HEK293T (cell line): ENCODE results near the gene ZBTB1.

Experiments
- FOXK2 ChIP-seq: fragments of 450-650 bp; IDR thresholded peaks from 2 replicates; pipeline ENCODE4 v1.6.1; 2016; ENCODE audit warnings: mild to moderate bottlenecking
- SP1 ChIP-seq: fragments of 450-650 bp; IDR thresholded peaks from 2 replicates; pipeline ENCODE4 v1.6.1; 2017

DNA sequence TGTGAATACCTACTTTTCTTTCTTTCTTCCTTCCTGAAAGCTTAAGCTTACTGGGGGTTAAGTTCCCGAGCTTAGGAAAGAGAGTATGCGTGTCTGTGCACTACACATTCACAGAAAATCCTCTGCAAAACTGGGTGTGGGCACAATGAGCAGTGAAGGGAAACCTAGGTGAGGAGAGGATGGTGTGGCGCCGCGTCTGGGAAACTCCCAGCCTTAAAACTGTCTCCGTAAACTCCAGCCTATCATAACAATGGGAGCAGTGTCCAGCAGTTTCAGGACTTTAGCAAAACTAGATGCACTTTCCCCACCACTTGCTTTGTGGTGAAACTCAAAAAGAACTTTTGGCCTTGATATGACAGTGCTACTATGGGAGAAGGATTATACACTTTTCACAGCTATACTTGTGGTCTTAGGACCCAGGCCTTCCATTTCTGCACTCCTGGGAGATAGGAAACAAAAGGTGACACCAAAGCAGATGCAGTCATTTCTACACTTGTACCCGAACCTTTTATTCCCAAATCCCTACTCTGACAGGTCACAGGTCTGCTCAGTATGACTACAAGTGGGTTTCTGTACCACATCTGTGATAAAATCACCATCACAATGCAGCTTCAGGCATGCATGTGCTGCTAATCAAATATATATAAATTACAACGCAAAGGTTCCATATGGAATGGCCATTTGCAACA is 28.8 kb upstream of the ZBTB1 start:
- TF ChIP-seq FOXK2, result no peak
- TF ChIP-seq SP1, result no peak
